HTERT RPE-1 (cell line): ENCODE data around the gene TNFRSF19.

Source experiments
- in situ Hi-C: fragments of 300-500 bp; cut with MboI; formaldehyde crosslinking; loops from 4 replicates; pipeline ENCODE4 v1.14.3; 2020; ENCODE audit warnings: low sequenced_read_pairs

Gene TNFRSF19

DNA sequence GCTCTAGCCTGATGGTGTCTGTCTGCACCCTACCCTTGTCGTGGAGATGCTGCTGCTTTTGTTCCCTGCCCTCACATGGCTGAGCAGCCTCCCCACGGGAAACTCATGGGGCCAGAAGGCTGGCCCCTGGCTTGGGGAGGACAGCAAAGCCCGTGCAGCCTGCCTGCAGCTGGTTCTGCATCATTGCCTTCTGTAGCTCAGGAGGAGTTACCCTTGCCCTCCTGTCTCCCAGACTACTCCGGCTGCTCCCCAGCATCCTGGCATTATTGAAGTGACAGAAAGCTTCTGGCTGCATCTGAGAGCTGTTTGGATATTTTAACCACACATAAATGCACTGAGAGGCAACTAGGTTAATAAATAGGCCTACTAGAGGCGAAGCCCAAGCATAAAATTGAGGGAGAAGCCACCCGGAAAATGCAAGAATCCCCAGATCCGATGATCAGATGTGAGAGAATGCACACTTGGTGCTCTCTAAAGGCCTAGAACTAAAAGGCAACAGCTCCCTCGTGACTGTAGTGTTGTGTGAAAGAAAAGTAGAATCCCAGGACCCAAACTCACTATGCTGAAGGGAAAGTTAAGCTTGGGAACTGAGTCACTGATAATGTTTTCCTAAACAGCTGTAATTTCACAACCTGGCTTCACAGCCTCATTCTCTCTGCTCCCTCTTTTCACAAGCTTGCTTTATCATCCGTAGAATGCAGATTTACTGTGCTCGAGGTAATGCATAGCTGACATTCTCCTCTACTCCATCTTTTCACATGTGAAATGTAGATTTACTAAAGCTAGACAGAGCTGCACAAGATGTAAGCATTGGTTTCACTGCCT lies 110.8 kb downstream of the TNFRSF19 start:
- in situ Hi-C loops = no loop called here

- in situ Hi-C loops = no loop called here
Observed at GRCh38 chr13:23683084-23683483, 112.9 kb downstream of the TNFRSF19 start.

DNA sequence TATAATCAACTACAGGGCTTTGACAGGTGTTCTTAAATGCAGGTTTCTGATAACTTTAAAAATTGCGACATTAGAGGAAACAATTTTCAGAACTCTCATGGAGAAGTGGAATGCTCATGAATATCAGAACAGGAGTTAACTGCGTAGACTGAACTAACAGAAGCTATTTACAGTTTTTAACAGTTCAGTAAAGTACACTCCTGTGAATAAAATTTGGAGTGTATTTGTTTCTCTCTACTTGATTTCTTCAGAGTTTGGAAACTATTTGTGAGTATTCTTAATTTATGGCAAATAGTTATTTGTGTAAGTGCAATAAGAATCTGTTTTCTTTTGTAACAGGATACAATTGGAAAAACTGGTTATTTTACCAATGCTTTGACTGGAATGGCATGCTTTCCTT lies 114.4 kb downstream of the TNFRSF19 start:
- in situ Hi-C loops = no loop called here

- in situ Hi-C loops = no loop called here
Observed at GRCh38 chr13:23685416-23685815, 115.2 kb downstream of the TNFRSF19 start.

DNA sequence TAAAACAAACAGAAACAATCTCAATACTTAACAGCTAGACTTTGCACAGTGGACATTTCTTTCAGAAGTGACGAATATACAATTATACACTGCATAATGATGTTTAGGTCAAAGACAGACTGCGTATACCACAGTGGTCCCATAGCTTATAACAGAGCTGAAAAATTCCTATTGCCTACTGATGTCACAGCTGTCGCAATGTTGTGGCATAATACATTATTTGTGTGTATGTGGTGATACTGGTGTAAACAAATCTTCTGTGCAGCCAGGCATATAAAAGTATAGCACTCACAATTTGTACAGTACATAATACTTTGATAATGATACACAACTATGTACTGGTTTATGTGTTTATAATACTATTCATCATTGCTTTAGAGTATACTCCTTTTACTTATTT lies 116.7 kb downstream of the TNFRSF19 start:
- in situ Hi-C loops = no loop called here

- in situ Hi-C loops = no loop called here
Observed at GRCh38 chr13:23687614-23688013, 117.4 kb downstream of the TNFRSF19 start.

- in situ Hi-C loops = no loop called here
Observed at GRCh38 chr13:23688336-23688735, 118.1 kb downstream of the TNFRSF19 start.

- in situ Hi-C loops = no loop called here
Observed at GRCh38 chr13:23690668-23691067, 120.5 kb downstream of the TNFRSF19 start.

- in situ Hi-C loops = no loop called here
Observed at GRCh38 chr13:23692816-23693215, 122.6 kb downstream of the TNFRSF19 start.

- in situ Hi-C loops = no loop called here
Observed at GRCh38 chr13:23695196-23695595, 125.0 kb downstream of the TNFRSF19 start.

GRCh38 chr13:23695711-23696464 lies 125.7 kb downstream of the TNFRSF19 start:
- in situ Hi-C loops = no loop called here

DNA sequence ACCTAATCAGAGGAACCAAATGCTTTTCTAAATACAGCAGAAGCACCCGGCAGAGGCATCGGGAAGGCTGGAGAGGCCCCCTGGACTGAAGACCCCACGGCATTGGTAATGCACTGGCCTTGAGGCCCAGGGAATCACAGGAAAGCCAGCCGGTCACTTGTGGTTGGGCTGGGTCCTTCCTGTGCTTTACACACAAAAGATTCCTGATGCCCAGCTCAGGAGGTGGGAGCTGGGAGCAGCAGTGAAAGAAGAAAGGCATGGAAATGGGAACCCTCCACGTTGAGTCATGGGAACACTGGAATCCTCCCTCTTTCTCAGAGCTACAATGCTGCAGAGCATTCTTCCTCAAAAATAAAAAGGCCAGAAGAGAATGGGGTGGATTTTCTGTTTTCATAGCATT lies 126.4 kb downstream of the TNFRSF19 start:
- in situ Hi-C loops = no loop called here

- in situ Hi-C loops = no loop called here
Observed at GRCh38 chr13:23697772-23698313, 127.6 kb downstream of the TNFRSF19 start.

DNA sequence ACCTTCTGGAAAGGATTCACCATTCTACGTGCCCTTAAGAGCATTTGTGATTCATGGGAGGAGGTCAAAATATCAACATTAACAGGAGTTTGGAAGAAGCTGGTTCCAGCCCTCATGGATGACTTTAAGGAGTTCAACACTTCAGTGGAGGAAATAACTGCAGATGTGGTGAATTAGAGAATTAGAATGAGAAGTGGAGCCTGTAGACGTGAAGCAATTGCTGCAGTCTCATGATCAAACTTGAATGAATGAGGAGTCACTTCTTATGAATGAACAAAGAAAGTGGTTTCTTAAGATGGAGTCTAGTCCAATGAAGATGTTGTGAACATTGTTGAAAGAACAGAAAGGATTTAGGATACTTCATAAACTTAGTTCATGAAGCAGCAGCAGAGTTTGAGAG lies 129.1 kb downstream of the TNFRSF19 start:
- in situ Hi-C loops = no loop called here

DNA sequence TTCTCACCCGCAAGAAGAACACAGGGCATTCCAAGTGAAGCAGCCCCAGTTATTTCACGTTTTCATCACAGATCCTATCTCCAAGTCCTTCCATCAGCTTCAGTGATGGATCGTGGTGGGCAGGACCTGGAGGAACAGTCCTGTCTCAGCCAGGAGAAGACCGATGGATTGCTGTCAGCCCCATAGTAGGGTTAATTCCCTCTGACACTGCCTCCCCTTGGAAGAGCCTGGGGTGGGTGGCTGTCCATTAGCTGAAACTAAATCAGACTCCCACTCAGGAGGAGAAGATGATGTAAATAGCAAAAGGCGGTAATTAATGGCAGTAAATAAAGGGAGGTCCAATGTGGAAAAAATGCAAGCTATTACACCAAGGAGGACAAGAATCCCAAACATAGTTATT lies 131.0 kb downstream of the TNFRSF19 start:
- in situ Hi-C loops = no loop called here

GRCh38 chr13:23701636-23702035 lies 131.4 kb downstream of the TNFRSF19 start:
- in situ Hi-C loops = no loop called here

DNA sequence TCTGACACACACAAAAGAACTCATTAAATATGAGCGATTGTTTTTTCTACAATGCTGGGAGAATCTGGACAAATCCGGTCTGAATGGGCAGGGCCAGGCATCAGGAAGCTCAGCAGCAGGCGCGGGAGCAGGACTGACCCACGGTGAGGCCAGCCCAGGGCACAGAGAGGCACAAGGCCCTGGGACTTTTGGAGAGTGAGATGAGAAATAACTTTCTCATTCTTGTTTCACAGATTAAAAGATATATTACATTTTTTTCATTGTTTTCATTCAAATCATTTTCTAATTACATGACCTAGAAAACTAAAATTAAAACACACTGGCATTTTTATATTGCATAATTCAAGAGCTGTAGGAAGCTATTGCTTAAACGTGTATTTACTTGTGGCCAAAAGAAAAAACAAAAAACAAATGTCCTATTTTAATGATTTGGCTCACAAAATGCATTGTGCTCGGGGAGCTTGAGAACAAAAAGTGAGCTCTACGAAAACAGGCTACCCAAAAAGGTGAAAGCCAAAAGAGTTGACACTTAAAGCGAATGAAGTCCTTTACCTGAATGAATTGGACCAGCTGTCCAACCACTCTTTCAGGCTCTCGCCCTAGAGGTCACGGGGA lies 133.1 kb downstream of the TNFRSF19 start:
- in situ Hi-C loops = no loop called here

DNA sequence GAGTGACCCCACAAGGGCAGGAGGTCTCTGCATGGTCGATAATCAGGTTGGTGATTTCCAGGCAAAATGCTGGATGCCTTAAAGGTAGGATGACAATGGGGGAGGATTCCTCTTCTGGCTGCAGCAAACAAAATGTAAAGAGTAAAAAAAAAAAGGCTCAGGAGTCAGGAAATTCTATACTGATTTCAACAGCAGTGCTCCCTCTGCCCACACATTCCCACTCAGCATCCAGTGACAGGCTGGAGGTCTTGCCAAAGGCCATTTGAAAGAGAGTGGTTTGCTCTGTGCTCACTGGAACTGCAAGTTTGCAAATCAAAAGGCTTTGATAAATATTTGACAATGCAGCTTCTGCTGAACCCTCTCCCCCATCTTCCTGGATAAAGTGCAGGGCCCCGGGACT lies 135.4 kb downstream of the TNFRSF19 start:
- in situ Hi-C loops = no loop called here

DNA sequence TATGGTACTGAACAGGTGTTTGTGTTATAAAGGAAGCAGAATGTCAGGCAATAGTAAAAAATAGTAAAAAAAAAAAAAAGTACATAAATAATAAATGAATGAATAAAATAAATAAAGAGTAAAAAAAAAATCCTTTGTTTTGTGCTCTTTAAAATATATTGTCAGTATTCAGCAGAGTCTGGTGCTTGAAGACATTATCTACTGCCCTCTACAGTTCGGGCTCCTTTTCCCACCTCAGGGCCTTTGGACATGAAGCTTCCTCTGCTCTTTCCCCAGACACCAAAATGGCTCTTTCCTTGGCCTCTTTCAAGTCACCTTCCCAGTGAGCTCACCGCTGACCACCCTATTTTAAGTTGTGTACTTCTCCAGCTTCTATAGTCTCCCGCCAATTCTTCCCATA lies 137.5 kb downstream of the TNFRSF19 start:
- in situ Hi-C loops = no loop called here

DNA sequence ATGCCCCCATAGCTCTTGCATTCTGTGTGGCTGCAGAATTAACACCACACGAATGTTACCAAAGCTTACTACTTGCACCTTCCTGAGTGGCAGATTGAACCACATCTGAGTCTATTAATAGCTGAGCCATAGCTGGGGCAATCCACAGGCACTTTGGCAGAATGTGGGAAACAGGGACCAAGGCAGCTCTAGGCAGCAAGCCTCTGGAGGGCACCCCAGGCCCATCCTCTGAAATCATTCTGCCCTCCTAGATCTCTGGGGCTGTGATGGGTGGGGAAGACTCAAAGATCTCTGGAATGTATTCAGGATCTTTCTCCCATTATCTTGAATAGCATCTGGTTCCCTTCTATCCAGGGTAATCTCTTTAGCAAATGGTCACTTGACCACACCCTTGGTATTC lies 139.3 kb downstream of the TNFRSF19 start:
- in situ Hi-C loops = no loop called here

- in situ Hi-C loops = no loop called here
Observed at GRCh38 chr13:23710366-23710765, 140.2 kb downstream of the TNFRSF19 start.

GRCh38 chr13:23711355-23711754 lies 141.1 kb downstream of the TNFRSF19 start:
- in situ Hi-C loops = no loop called here
